WTC11 (cell line): ENCODE results near the gene SRR. TPM values are rescaled to one million over a fixed set of nuclear protein-coding genes. Genes with fewer than 3 reads are reported as not detected.
"Not testable (repeated sequence)": the region's sequence is repeated elsewhere in the genome, so short reads cannot be mapped to it uniquely, and the experiment has no call there.

Experiments
- ATAC-seq: fragments of 200-7000 bp; cut with Tn5 transposase; 2 replicates; pipeline ENCODE4 v1.10.0; 2021; ENCODE audit warnings: mild to moderate bottlenecking, moderate library complexity
- CTCF ChIA-PET: fragments of 300-600 bp; sonication (Branson Sonifier 250); formaldehyde crosslinking; loops from one replicate; lab custom pipeline; 2021; ENCODE audit warnings: antibody characterized with exemption; lab: Charles Lee
- POLR2A ChIA-PET: fragments of 350-600 bp; sonication (Branson Sonifier 250); formaldehyde crosslinking; loops from one replicate; lab custom pipeline; 2021; ENCODE audit warnings: antibody characterized with exemption; lab: Charles Lee
- DNase-seq: peaks from one replicate; pipeline ENCODE4 v3.0.0; 2021; ENCODE audit warnings: low spot score
- H3K27ac Mint-ChIP-seq: 2 replicates; pipeline ENCODE4 v1.8.0; 2021; ENCODE audit warnings: mixed read lengths
- H3K27me3 Mint-ChIP-seq: 2 replicates; pipeline ENCODE4 v1.8.0; 2021; ENCODE audit warnings: low read depth, mild to moderate bottlenecking, moderate library complexity, mixed read lengths
- H3K36me3 Mint-ChIP-seq: 2 replicates; pipeline ENCODE4 v1.8.0; 2021; ENCODE audit warnings: mixed read lengths
- H3K4me1 Mint-ChIP-seq: 2 replicates; pipeline ENCODE4 v1.8.0; 2022; ENCODE audit warnings: mixed read lengths
- H3K4me3 Mint-ChIP-seq: 2 replicates; pipeline ENCODE4 v1.8.0; 2021; ENCODE audit warnings: mild to moderate bottlenecking, moderate library complexity, mixed read lengths
- H3K9me3 Mint-ChIP-seq: 2 replicates; pipeline ENCODE4 v1.8.0; 2021; ENCODE audit warnings: mixed read lengths
- CREM ChIP-seq: sonication (generic); formaldehyde crosslinking; IDR thresholded peaks from 2 replicates; pipeline ENCODE4 v1.8.1; 2022; ENCODE audit warnings: mild to moderate bottlenecking, missing genetic modification reagents, moderate library complexity
- E2F1 ChIP-seq: sonication (generic); formaldehyde crosslinking; IDR thresholded peaks from 2 replicates; pipeline ENCODE4 v1.8.0; 2022; ENCODE audit warnings: mild to moderate bottlenecking, missing genetic modification reagents
- E2F4 ChIP-seq: sonication (generic); formaldehyde crosslinking; IDR thresholded peaks from 2 replicates; pipeline ENCODE4 v1.8.1; 2022; ENCODE audit warnings: low read depth, mild to moderate bottlenecking, moderate library complexity, missing genetic modification reagents, borderline replicate concordance
- EMX1 ChIP-seq: fragments of 250-450 bp; sonication (Bioruptor Pico); IDR thresholded peaks from 2 replicates; pipeline ENCODE4 v1.8.0; 2021; ENCODE audit warnings: mild to moderate bottlenecking
- FOXP4 ChIP-seq: sonication (generic); formaldehyde crosslinking; IDR thresholded peaks from 2 replicates; pipeline ENCODE4 v1.8.0; 2022; ENCODE audit warnings: mild to moderate bottlenecking, missing genetic modification reagents
- GABPB1 ChIP-seq: sonication (generic); formaldehyde crosslinking; IDR thresholded peaks from 2 replicates; pipeline ENCODE4 v1.8.1; 2023; ENCODE audit warnings: mild to moderate bottlenecking, missing genetic modification reagents
- IRF1 ChIP-seq: sonication (generic); formaldehyde crosslinking; IDR thresholded peaks from 2 replicates; pipeline ENCODE4 v1.8.0; 2023; ENCODE audit warnings: missing genetic modification reagents
- JUN ChIP-seq: sonication (generic); formaldehyde crosslinking; IDR thresholded peaks from 2 replicates; pipeline ENCODE4 v1.8.0; 2023; ENCODE audit warnings: mild to moderate bottlenecking, missing genetic modification reagents
- KAT7 ChIP-seq: sonication (generic); formaldehyde crosslinking; IDR thresholded peaks from 2 replicates; pipeline ENCODE4 v1.8.1; 2023; ENCODE audit warnings: missing genetic modification reagents, mild to moderate bottlenecking, borderline replicate concordance
- MLX ChIP-seq: sonication (generic); formaldehyde crosslinking; IDR thresholded peaks from 2 replicates; pipeline ENCODE4 v1.8.1; 2023; ENCODE audit warnings: mild to moderate bottlenecking, missing genetic modification reagents, moderate library complexity
- NFATC4 ChIP-seq: fragments of 250-450 bp; sonication (Bioruptor Pico); IDR thresholded peaks from 2 replicates; pipeline ENCODE4 v1.9.0; 2021; ENCODE audit warnings: mild to moderate bottlenecking
- NFE2L1 ChIP-seq: sonication (generic); formaldehyde crosslinking; IDR thresholded peaks from 2 replicates; pipeline ENCODE4 v1.8.1; 2023; ENCODE audit warnings: missing genetic modification reagents
- PRRX2 ChIP-seq: fragments of 250-450 bp; sonication (Bioruptor Pico); IDR thresholded peaks from 2 replicates; pipeline ENCODE4 v1.8.0; 2021; ENCODE audit warnings: mild to moderate bottlenecking
- RORB ChIP-seq: fragments of 250-450 bp; sonication (Bioruptor Pico); IDR thresholded peaks from 2 replicates; pipeline ENCODE4 v1.9.0; 2021; ENCODE audit warnings: mild to moderate bottlenecking
- SMAD3 ChIP-seq: sonication (generic); formaldehyde crosslinking; IDR thresholded peaks from 2 replicates; pipeline ENCODE4 v1.8.0; 2022; ENCODE audit warnings: missing genetic modification reagents, mild to moderate bottlenecking, borderline replicate concordance
- SP1 ChIP-seq: sonication (generic); formaldehyde crosslinking; conservative IDR thresholded peaks from 2 replicates; pipeline ENCODE4 v1.8.1; 2022; ENCODE audit warnings: missing genetic modification reagents
- TP53 ChIP-seq: sonication (generic); formaldehyde crosslinking; IDR thresholded peaks from 2 replicates; pipeline ENCODE4 v1.8.1; 2023; ENCODE audit warnings: mild to moderate bottlenecking, missing genetic modification reagents
- USF1 ChIP-seq: sonication (generic); formaldehyde crosslinking; IDR thresholded peaks from 2 replicates; pipeline ENCODE4 v1.8.0; 2022; ENCODE audit warnings: mild to moderate bottlenecking, missing genetic modification reagents
- ZNF281 ChIP-seq: sonication (generic); formaldehyde crosslinking; IDR thresholded peaks from 2 replicates; pipeline ENCODE4 v1.8.0; 2023; ENCODE audit warnings: mild to moderate bottlenecking, missing genetic modification reagents
- ZNF396 ChIP-seq: fragments of 250-450 bp; sonication (Bioruptor Pico); IDR thresholded peaks from 2 replicates; pipeline ENCODE4 v1.8.0; 2021; ENCODE audit warnings: mild to moderate bottlenecking, moderate library complexity, borderline replicate concordance
- total RNA-seq: library from RNA; stranded (reverse); gene quantifications from 3 replicates; pipeline ENCODE4 v1.2.3, GENCODE V29; 2021

The SRR gene
- total RNA-seq, 1 experiment from 2014 or later, result 5.1 TPM

GRCh38 chr17:2312736-2313135 is 9.0 kb downstream of the SRR start:
- TF ChIP-seq E2F4 (CRISPR knock-in tag) (no peak), TP53 (CRISPR knock-in tag) (no peak), CREM (CRISPR knock-in tag) (no peak), FOXP4 (CRISPR knock-in tag) (no peak), GABPB1 (CRISPR knock-in tag) (no peak), MLX (no peak), USF1 (CRISPR knock-in tag) (no peak), ZNF281 (CRISPR knock-in tag) (no peak), ZNF396 (CRISPR knock-in tag) (no peak), E2F1 (no peak), SP1 (CRISPR knock-in tag) (no peak)
- Mint-ChIP-seq H3K4me3 (no peak overlapping the region), H3K9me3 (no peaks in the 10 kb centered on the region), H3K36me3 (no peaks in the 10 kb centered on the region), H3K27ac (no peak overlapping the region), H3K27me3 (no peaks in the 10 kb centered on the region), H3K4me1 (no peaks in the 10 kb centered on the region)
- no peak for DNase-seq
- ChIA-PET CTCF (no interaction called here), POLR2A (interaction anchor here (0.6 kb wide), 1 partner anchor 680 kb away, joined by 4 read pairs; no protein-coding TSS in a partner anchor)
- ATAC-seq, result no peak

- DNase-seq, POLR2A ChIA-PET, H3K27me3 Mint-ChIP-seq, H3K9me3 Mint-ChIP-seq, H3K36me3 Mint-ChIP-seq, H3K4me3 Mint-ChIP-seq, H3K4me1 Mint-ChIP-seq, ATAC-seq, H3K27ac Mint-ChIP-seq: not testable (repeated sequence)
- CTCF ChIA-PET, result interaction anchor here (0.6 kb wide), 1 partner anchor 99 kb away, joined by 3 read pairs; no protein-coding TSS in a partner anchor
Observed at GRCh38 chr17:2316916-2317205, 13.1 kb downstream of the SRR start.

- Mint-ChIP-seq H3K27me3 (no peaks in the 10 kb centered on the region), H3K4me1 (no peaks in the 10 kb centered on the region), H3K9me3 (no peaks in the 10 kb centered on the region), H3K27ac (no peak overlapping the region), H3K36me3 (peaks cover 6% of the 10 kb centered on the region), H3K4me3 (no peak overlapping the region)
- CTCF ChIA-PET, result interaction anchor here (0.6 to 1.2 kb wide), 2 partner anchors 30 to 52 kb away, joined by 3 read pairs; no protein-coding TSS in a partner anchor
- ATAC-seq, result no peak
- POLR2A ChIA-PET, result interaction anchor here (0.5 kb wide), 2 partner anchors 14 to 469 kb away, joined by 3 to 4 read pairs; partner anchors contain the start of genes SMG6 and SRR
- DNase-seq, result no peak
- no peak for TF ChIP-seq PRRX2
- TF ChIP-seq USF1 (CRISPR knock-in tag), result no peak
- TF ChIP-seq NFATC4 (CRISPR knock-in tag), result no peak
- TF ChIP-seq GABPB1 (CRISPR knock-in tag), result no peak
- no peak for TF ChIP-seq NFE2L1 (CRISPR knock-in tag)
- TF ChIP-seq IRF1 (CRISPR knock-in tag), result no peak
- TF ChIP-seq RORB (CRISPR knock-in tag), result no peak
- TF ChIP-seq EMX1 (CRISPR knock-in tag), result no peak
- TF ChIP-seq JUN, result no peak
- no peak for TF ChIP-seq SMAD3 (CRISPR knock-in tag)
- no peak for TF ChIP-seq KAT7 (CRISPR knock-in tag)
Observed at GRCh38 chr17:2317796-2318195, 14.0 kb downstream of the SRR start.
